SU-DHL-6 (cell line): ENCODE measurements around the gene SLC25A25.

ENCODE experiments used
- CTCF ChIP-seq: fragments of 200-600 bp; sonication (generic); IDR thresholded peaks from one replicate; pipeline ENCODE4 v1.5.1; 2017; ENCODE audit warnings: antibody characterized with exemption, mild to moderate bottlenecking, low read length, moderate library complexity; ENCODE audit not compliant: insufficient read depth, poor library complexity, severe bottlenecking
- EZH2phosphoT487 ChIP-seq: fragments of 200-600 bp; sonication (generic), shearing (Covaris generic); conservative IDR thresholded peaks from 2 replicates; pipeline ENCODE4 v1.6.1; 2018; ENCODE audit warnings: mild to moderate bottlenecking, antibody characterized with exemption, low read length, moderate library complexity, mixed read lengths

GRCh38 chr9:128085943-128086342 is 17.9 kb downstream of the SLC25A25 start:
- no peak for TF ChIP-seq CTCF
- TF ChIP-seq EZH2phosphoT487, result no peak
